ENCODE results near the gene NPTX1.

- no peak for TF ChIP-seq CTCF (IDR thresholded peaks at IDR 0.05)
- TF ChIP-seq POLR2A (IDR thresholded peaks at IDR 0.05), result no peak
Observed at GRCh38 chr17:80455784-80456183, 20.6 kb downstream of the NPTX1 start.
